A549 (cell line): ENCODE data around the gene BCAS3.

ENCODE experiments used
- EHMT2 ChIP-seq: fragments of 200-600 bp; sonication (generic); IDR thresholded peaks from 2 replicates; pipeline ENCODE4 v1.6.1; 2016; ENCODE audit warnings: antibody characterized with exemption, low read depth, mild to moderate bottlenecking, moderate library complexity
- KDM1A ChIP-seq: fragments of 200-600 bp; sonication (generic); IDR thresholded peaks from 2 replicates; pipeline ENCODE4 v1.6.1; 2016; ENCODE audit warnings: low read depth, mild to moderate bottlenecking
- TP53 ChIP-seq: fragments of 250-450 bp; sonication (Bioruptor Pico); IDR thresholded peaks from 2 replicates; pipeline ENCODE4 v1.5.0; 2021; ENCODE audit warnings: mild to moderate bottlenecking, moderate library complexity
- TF ChIP-seq, protein P1 (sequence below): fragments of >200 bp; sonication (Bioruptor Twin); formaldehyde crosslinking; IDR thresholded peaks from 3 replicates; pipeline ENCODE4 v1.5.1; 2016
- TF ChIP-seq, protein P2 (sequence below): IDR thresholded peaks from 2 replicates; pipeline ENCODE4 v1.6.1; 2012
- TF ChIP-seq, protein P3 (sequence below): IDR thresholded peaks from 2 replicates; pipeline ENCODE4 v1.6.1; 2012

DNA sequence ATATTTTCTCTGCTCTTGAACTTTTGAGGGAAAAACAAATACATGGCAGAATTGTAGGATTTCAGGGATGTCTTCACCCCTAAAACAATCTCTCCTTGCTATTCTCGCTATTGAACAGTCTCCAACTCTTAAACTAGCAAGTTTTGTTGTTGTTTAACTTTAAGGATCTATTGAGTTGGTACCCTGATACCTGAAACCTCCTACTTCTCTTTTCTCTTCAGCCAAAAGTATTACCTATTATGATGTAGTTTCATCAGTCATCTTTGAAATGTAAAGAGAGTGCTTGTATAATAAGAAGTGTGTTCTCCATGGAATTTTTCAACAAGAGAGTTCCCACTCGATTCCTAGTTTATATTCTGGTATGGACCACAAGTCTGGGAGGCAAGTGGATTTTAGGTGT lies 510.4 kb downstream of the BCAS3 start:
- TF ChIP-seq, protein P1, sequence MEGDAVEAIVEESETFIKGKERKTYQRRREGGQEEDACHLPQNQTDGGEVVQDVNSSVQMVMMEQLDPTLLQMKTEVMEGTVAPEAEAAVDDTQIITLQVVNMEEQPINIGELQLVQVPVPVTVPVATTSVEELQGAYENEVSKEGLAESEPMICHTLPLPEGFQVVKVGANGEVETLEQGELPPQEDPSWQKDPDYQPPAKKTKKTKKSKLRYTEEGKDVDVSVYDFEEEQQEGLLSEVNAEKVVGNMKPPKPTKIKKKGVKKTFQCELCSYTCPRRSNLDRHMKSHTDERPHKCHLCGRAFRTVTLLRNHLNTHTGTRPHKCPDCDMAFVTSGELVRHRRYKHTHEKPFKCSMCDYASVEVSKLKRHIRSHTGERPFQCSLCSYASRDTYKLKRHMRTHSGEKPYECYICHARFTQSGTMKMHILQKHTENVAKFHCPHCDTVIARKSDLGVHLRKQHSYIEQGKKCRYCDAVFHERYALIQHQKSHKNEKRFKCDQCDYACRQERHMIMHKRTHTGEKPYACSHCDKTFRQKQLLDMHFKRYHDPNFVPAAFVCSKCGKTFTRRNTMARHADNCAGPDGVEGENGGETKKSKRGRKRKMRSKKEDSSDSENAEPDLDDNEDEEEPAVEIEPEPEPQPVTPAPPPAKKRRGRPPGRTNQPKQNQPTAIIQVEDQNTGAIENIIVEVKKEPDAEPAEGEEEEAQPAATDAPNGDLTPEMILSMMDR = no peak
- TF ChIP-seq TP53 (CRISPR knock-in tag) (no peak), EHMT2 (no peak), KDM1A (no peak)
- TF ChIP-seq, protein P2, sequence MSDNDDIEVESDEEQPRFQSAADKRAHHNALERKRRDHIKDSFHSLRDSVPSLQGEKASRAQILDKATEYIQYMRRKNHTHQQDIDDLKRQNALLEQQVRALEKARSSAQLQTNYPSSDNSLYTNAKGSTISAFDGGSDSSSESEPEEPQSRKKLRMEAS = no peak
- TF ChIP-seq, protein P3, sequence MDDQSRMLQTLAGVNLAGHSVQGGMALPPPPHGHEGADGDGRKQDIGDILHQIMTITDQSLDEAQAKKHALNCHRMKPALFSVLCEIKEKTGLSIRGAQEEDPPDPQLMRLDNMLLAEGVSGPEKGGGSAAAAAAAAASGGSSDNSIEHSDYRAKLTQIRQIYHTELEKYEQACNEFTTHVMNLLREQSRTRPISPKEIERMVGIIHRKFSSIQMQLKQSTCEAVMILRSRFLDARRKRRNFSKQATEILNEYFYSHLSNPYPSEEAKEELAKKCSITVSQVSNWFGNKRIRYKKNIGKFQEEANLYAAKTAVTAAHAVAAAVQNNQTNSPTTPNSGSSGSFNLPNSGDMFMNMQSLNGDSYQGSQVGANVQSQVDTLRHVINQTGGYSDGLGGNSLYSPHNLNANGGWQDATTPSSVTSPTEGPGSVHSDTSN = no peak
